Measurements from ENCODE around the gene BAMBI.

- TF ChIP-seq EZH2 (IDR thresholded peaks at IDR 0.05; ENCODE audit: borderline replicate concordance, low read depth, low read length, poor library complexity, severe bottlenecking) (no peak), CTCF (conservative IDR thresholded peaks at IDR 0.05; ENCODE audit: low read depth, low read length) (peak; percentile 97)
Observed at GRCh38 chr10:28628184-28628893, 49.0 kb upstream of the BAMBI start.

Measured in A673 (cell line).